GM19452 (cell line): ENCODE results near the gene EXOC6B.

Experiments used
- ATAC-seq: cut with Tn5 transposase; IDR thresholded peaks from one replicate; pipeline ENCODE4 v1.9.1; 2021; ENCODE audit not compliant: unreplicated experiment

The EXOC6B gene

DNA sequence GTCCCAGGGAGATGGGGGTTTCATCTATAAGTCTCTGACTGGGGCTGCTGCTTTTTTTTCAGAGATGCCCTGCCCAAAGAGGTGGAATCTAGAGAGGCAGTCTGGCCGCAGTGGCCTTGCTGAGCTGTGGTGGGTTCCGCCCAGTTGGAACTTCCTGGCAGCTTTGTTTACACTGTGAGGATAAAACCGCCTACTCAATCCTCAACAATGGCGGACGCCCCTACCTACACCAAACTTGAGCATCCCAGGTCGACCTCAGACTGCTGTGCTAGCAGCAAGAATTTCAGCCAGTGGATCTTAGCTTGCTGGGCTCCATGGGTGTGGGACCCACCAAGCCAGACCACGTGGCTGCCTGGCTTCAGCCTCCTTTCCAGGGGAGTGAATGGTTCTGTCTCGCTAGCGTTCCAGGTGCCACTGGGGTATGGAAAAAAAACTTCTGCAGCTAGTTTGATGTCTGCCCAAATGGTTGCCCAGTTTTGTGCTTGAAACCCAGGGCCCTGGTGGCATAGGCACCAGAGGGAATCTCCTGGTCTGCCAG, 525.6 kb downstream of the EXOC6B start:
- no peak for ATAC-seq

DNA sequence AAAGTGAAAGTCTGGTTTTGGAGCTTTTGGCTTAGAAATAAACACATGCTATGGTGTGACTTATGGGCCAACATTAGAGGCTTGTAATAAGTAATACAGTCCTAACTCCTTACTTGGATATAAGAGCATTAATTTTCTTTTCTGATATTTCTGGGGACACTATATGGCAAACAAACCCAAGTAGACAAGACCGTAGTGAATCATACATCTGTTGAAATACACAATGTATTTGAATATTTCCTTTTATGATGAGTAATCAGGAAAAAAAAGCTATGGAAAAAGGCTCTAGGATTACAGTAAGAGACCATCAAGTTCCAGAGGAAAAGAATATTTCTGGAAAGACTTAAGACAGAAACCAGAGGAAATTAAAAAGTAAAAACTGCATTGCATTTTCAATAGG, 532.2 kb downstream of the EXOC6B start:
- no peak for ATAC-seq

DNA sequence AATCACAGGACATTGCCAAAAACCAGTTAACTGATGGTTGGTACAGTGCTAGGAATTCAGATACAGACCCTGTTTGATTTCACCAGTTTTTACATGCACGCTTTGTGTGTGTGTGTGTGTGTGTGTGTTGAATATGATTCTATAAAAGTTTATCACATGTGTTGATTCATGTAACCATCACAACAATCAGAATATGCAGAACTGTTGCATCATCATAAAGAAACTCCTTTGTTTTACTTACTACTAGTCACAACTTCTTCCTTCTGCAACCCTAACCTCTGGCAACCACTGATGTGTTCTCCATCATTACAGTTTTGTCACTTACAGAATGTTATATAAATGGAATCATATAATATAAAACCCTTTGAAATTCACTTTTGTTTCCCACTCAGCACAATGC, 533.4 kb downstream of the EXOC6B start:
- ATAC-seq = no peak

DNA sequence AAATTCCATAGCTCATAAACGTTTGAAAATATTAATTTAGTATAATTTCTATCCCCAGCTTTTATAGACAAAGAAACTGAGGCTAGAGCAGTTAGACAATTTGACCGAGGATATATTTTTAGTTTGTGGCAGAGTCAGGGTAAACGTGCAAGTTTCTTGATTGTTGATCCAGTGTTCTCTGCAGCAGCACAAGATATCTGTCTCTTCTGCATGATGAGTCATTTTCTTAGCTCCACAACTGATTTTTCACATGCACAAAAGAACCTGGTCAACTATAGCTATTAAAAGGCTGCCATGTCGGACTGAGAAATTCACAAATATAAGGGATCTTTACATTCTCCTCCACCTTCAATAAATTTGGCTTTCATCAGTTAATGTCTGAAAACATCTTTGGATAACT, 534.8 kb downstream of the EXOC6B start:
- ATAC-seq = no peak

DNA sequence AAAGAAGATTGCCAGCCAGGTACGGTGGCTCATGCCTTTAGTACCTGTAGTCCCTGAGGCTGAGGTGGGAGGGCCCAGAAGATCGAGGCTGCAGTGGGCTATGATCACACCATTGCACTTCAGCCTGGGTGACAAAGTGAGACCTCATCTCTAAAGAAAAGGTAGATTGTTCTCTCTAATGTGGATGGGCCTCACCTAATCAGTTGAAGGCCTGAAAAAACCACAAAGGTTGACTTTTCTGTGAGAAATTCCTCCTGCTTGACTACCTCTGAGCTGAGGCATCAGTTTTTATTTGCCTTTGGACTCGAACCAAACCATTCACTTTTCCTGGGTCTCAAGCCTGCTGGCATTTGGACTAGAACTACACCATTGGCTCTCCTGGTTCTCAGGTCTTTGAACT, 536.1 kb downstream of the EXOC6B start:
- no peak for ATAC-seq

DNA sequence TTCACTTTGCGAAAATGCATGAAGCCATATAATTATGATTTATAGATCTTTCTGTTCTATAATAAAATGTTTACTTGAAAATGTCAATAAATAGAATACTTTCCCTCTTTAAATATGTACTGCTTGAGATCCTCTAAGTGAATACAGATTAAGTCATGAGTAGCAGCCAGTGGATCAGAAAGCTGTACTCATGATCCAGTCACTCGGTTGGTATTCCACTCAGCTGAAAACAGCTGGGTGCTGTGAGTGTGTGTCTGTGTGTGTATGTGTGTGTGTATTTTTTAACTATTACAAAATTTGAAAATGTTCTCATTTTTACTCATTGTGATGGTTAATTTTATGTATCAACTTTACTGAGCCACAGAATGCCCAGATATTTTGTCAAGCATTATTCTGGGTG, 536.5 kb downstream of the EXOC6B start:
- no peak for ATAC-seq

DNA sequence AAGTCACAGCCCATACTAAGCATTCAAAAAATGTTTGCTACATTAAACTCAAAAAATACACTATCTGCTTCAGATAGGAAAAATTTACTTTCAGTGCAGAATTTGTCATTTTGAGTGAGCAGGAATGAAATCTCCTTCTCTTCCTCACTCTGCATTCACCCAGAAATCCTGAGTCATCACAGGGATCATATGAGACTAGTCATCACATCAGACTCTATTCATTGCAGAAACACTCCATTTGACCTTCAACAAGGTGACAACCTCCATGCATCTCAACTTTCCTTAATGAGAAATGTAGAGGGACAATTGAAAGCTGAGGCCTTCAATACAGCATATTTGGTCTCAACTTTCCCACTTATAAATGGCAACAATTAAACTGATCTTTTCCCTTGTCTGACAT, 547.8 kb downstream of the EXOC6B start:
- ATAC-seq = no peak

DNA sequence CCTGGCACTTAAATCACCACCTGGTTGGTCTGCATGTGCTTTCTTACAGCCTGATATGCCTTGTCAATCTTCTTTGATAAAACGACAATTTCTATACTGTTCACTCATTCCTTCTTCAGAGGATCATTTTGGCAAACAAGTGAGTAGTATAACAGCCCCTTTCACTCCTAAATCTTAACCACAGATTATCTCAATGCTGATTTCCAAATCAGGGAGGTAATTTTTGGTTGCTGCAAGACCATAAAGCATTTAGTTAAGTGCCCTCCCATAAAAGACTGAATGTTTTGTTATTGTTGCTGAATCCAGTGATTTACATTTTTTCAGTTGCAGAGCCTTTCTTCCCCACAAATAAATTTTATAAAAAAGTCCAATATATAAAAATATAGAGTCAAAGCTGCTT, 549.0 kb downstream of the EXOC6B start:
- no peak for ATAC-seq

DNA sequence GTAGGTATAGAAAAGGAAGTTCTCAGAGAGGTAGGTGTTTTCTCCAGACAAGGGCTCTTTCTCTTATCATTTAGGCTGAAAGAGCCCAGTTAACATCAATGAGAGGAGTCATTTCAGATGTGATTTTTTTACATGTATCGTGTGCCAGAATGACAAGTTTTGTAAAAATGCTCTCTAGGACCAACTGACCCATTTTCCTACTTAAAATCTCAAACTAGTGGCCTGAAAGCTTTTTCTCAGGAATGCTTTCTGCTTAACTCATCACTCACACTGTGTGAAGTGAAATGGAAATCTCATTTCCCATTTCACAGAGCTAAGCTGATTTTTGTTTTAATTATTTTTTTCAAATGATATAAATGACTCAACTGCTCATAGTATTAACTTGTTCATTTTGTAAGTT, 549.5 kb downstream of the EXOC6B start:
- ATAC-seq = no peak

DNA sequence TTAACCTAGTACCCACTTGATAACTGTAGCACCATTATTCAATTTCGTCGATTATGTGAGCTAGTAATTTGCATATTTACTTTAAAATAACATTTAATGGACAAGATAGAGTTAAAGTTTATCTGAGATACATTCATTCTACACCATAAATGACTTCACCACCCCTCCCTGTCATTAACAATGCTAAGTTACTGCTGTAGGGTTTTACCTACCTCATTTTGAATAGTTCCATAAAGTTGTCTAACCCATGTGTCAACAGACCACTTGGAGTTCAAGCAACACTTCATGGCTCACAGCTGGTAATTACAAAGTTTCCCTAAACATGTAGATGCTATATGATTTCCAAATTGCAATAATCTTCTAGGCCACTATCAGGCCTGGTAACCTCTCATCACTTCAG, 550.7 kb downstream of the EXOC6B start:
- ATAC-seq = no peak

DNA sequence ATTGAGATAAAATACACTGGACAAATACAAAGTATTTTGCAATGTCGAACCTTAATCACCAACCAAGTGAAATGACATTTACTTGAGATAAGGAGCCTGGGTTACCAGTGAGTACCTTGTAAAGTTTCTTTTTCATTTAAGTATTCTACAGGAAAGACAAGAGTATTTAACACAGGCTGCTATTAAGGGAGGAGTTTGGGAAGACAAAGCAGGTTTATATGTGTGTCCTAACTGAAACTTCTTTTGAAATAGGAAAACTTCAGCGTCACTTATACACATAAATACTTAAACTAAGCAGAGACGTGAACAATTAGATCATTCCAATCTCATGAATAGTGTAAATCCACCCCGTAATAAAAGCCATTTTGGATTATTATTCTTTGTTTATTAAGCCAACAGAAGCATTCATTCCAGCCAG, 551.4 kb downstream of the EXOC6B start:
- ATAC-seq = no peak

DNA sequence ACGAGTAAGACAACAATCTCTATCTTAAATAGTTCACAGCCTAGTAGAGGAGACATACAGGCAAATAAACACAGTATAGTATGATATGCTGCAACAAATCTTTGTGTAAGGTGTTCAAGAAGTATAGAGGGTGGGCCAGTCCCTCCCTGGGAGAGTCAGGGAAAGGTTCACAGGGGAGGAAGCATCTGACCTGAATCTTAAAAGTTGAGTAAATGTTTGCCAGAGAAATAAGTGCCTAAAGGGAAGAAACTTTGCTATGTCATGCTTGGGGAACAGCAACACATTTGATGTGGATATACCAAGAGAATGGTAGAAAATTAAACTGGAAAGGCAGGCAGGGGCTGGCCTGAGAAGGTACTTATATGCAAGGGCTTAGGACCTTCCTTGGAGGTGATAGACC, 552.4 kb downstream of the EXOC6B start:
- ATAC-seq = no peak

DNA sequence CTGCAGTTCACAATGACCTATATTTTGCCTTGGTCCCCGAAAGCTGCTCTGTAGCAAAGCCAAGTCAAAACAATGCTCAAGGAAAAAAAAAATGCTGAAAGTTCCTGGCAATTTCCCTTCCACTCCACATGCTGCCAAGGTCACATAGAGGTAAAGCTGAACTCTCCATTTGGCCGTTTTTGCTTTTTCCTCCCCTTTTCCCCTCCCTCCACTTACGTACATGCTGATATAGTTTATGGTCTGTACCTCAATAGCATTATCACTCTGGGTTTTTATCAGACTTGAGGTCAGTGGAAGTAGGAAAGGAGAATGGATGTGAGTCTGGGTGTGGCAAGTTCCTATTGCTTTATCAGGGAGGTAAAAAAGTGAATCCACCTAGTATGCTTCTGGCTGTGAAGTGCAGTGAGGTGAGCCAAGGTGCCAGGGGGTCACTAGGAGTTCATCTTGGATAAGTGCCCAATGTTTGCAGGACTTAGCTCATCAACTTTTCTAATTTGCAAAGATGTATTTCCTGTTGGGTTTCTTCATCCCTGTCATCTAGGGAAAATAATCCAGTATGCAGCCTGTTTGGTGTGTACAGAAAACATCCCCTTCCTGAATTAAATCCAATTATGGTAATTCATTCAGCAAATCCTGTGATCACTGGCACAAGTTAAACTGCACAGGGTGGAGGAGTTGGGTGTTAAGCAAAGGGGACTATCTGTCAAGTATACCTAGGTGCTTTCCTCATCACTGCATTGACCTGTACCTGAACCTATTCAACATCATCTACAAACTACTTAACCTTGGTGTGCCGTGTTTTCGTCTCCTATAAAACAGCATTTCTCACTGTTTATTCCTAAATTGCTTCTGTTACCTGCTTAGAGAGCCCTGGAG, 553.8 kb downstream of the EXOC6B start:
- ATAC-seq = no peak

DNA sequence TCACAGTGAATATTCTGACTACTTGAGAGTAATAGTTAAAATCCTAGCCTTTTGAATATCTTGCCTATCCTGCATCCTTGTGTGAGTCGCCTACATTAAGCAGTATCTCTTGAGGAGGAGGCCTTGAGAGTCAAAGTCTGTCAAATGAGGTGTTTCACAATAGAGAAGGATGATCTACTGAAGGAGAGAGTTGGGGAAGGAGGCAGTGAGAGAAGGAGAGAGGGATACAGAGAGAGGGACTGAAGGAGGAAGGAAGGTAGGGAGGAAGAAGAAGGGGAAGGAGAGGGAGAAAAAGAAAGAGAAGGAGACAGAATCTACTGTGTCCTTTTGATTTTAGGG, 554.6 kb downstream of the EXOC6B start:
- no peak for ATAC-seq

DNA sequence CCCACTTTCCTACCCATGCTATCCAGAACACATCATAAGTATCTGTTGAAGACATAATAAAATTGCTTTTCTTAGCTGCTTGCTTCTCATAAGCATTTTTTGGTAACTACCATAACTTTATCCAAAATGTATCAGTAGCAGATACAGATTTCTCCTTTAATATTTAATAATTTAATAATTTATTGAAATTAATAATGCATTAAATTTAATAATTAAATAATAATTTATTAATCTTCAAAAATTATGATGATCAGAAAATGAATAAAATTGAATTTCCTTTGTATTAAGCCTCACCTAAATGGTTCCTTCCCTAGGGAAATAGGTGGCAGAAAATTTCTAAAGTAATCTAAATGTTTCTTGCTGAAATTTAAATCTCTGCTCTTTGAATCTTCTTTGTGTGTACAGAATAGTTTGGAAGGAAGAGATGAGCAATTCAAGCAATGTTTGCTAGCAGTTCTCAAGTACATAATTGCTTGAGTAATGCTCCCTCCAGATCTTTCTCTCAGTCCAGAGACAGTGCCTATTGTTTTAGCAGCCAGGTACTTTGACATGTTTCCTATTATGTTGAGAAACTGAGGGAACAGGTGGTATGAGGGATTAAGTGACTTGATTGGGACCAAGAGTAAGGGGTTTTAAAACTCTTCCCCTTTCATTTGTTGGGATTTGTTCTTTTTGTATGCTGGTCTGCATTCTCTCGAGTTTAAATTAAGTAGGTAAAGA, 555.1 kb downstream of the EXOC6B start:
- no peak for ATAC-seq

DNA sequence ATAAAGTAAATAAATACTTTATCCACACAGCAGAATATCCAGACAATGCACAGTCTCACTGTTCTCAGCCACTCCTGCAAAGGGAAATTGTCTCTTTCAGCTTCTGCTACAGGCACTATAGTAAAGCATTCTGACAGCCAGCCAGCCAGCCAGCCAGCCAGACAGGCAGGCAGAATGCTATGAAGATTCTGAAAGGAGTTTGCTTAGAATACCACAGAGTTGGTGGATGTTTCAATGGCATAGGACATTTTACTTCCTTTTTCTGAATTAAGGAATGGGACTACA, 562.1 kb downstream of the EXOC6B start:
- ATAC-seq = no peak

DNA sequence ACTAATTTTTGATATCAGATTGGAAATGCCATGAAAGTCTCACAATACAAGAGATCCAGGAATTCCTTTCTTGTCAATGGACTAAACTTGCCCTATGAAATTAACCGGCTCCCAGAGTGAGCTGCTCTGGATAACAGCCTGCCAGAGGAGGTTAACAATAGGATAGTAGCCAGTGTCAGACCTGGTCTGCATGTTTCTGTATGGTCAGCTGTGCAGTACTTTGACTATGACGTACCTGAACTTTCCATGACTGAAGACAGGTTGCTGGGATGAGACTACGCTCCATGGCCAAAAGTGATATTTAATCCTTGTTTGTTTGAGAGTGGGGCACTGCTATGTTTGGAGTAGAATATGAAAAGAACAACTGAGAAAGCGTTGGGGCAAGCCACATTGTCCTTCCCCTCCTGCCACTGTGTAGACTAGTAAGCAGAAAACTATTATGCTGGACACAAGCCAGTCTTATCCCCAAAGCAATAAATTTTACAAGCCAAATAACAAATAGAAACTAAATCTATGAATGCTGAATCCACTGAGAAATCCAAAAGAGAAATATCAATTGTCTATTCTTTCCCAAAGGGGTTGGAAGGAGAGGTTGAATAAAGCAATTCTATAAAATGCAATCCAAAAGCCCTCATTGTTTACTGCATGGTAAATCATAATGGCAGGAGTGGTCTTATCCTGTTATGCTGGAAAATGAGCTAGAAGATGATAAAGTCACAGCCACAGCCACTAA, 562.6 kb downstream of the EXOC6B start:
- no peak for ATAC-seq

DNA sequence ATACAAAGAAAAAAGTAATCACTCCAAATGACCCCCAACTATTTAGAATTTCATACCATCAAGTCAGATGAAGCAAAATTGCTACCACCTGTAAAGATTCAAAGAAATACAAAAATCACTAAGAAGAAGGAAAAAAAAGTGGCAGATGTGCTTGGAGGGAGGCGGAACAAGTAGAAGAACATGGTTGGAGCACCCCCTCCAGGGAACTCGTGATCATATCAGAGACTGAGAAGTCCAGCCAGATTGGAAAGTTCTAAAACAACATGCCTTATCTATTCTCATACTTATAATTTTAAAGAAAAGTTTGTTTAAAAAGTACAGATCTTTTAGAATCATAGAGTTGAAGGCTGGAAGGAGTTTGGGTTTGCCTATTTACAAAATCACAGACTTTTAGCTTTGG, 564.8 kb downstream of the EXOC6B start:
- ATAC-seq = no peak

DNA sequence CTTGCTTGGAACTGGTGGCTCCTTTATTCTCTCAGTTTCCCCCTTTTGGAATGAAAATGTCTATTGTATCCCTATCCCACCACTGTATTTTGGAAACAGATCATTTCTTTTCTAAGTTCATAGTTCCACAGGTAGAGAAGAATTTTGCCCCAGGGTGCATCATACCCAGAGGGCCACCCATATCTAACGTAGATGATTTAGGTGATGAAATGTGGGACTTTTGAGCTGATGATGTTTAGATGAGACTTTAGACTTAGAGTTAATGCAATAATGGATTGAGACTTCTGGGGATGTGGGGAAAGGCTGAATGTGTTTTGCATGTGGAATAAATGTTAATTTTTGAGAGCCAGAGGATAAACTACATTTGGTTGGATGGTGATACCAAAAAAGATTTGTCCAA, 570.3 kb downstream of the EXOC6B start:
- ATAC-seq = no peak

DNA sequence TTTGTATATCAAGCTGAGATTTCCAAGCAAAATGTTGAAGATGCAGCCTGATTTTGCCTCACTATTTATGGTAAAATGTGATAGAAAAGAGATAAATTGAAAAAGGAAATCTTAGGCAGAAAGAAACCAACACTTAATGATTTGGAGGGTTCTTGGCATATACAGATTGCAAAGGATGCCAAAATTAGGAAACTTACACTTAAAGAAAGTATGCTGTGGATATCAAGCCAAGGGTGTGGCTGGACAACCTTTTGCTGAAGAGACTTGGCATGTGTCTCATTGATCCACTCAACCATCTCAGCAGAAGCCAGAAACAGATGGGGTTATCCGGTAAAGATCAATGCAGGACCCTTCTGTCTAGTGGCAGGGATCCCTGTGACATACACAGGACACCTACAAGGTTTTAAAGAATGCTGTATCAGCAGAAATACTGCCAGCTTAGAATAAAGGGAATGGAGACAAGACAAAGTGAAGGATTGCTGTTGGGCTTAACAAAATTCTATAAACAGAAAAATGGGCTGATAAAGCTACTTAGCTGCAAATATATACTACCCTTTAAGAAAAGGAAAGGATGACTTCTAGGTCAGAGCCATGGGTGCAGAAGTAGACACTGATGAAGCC, 570.9 kb downstream of the EXOC6B start:
- no peak for ATAC-seq

DNA sequence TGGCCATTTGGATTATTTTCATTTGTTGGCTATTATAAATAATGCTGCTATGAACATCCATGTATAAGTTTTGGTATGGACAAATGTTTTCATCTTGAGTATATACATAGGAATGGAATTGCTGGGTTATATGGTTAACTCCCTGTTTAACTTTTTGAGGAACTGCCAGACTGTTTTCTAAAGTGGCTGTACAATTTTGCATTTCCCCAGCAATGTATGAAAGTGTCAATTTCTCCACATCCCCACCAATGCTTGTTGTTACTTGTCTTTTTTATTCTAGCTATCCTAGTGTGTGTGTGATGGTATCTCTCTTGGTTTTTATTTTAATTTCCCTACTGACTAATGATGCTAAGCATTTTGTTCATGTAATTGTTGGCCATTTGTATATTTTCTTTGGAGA, 587.5 kb downstream of the EXOC6B start:
- no peak for ATAC-seq

DNA sequence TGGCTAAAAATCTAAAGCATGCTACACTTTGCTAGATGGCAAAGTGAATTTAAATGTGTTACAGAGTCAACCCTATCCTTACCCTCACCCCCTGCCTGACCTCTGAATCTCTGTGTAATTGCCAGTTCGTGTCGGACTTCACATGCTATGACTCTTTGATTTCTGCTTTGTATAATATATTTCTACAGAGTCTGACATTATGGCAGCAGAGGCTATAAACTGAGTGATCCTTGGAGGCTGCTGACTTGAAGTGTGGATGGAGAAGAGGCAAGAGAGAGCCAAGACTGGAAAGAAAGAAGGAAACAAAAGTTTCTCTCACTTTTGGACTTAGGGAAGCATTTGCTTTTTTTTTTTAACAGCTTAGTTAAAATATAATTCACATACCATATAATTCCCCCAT, 588.3 kb downstream of the EXOC6B start:
- ATAC-seq = no peak
